ENCODE measurements around the gene HPSE.

The HPSE gene

DNA sequence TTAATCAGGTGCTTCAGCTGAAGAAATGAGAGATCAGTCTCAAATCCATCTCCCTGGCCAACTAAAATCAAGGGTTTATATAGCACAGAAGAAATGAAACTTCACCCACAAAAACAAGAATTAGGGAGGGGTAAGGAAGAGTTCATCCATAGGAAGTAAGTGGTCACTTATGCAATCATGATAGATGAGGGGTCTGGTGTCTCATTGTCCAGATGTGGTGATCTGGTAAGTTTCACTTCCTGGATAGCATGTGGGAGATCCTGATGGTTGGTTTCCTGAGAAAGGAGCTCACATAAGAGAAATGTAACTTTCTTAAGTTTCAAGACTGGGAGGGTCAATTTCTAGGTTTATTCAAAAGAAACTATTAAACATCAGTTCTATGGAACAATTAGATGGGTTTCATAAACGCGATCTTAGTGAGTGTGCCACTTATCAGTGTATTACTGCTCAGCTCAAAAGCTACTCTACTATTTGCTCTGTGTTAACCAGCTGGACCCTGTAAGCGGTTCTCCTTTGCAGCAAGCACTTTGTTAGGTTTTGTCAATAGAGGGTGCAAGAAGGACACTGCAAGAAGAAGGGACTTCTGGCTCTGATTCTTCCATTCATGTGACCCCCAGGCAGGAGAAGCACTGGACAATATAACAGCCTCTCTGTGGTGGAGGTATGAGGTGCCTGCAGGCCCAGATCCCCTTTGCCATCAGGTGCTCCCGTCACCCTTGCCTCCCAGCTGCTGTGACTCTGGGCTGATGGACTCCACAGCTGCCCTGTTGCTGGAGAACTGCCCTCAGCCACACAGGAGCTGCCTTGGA, 35.4 kb upstream of the HPSE start:
- H3K4me3 ChIP-seq (ENCODE audit: low read depth, low read length) = no peak overlapping the region
- H3K4me2 ChIP-seq (ENCODE audit: low read length) = no peak overlapping the region
- H2AFZ ChIP-seq (ENCODE audit: insufficient read depth, low read length, poor library complexity) = no peak overlapping the region
- H4K12ac ChIP-seq (ENCODE audit: low read depth, low read length) = no peak overlapping the region
- H4K91ac ChIP-seq (ENCODE audit: low read depth, low read length) = no peak overlapping the region
- H3K23ac ChIP-seq (ENCODE audit: low read length) = no peak overlapping the region
- H3K79me2 ChIP-seq (ENCODE audit: control insufficient read depth, insufficient read depth, low read length, poor library complexity) = no peaks in the 10 kb centered on the region
- no peak overlapping the region for H3K4ac ChIP-seq (ENCODE audit: low read depth, low read length)
- no peak overlapping the region for H3K27ac ChIP-seq (ENCODE audit: low read depth, low read length)
- no peaks in the 10 kb centered on the region for H3K4me1 ChIP-seq (ENCODE audit: control insufficient read depth in 1 of 2, insufficient read depth in 2 of 2, low read length in 2 of 2)
- no peaks in the 10 kb centered on the region for H3K79me1 ChIP-seq (ENCODE audit: low read length)
- no peak overlapping the region for H4K8ac ChIP-seq (ENCODE audit: low read depth, low read length)
- WGBS (ENCODE audit: extremely low coverage, insufficient coverage, insufficient read length) = no CpG with 5 or more reads among the region's 4 CpGs
- H3K36me3 ChIP-seq (ENCODE audit: control insufficient read depth in 1 of 2, insufficient read depth in 2 of 2, low read length in 2 of 2) = no peaks in the 10 kb centered on the region
- H3K9ac ChIP-seq (ENCODE audit: low read length) = peak overlapping the region; percentile 14
- H2BK12ac ChIP-seq (ENCODE audit: low read length) = no peak overlapping the region
- no peak overlapping the region for H3K14ac ChIP-seq (ENCODE audit: low read length)
- DNase-seq = no peak
- peaks cover 3% of the 10 kb centered on the region for H3K9me3 ChIP-seq (ENCODE audit: insufficient read depth, low read depth, low read length)
- H2AK5ac ChIP-seq (ENCODE audit: low read length) = no peak overlapping the region
- H2BK120ac ChIP-seq (ENCODE audit: insufficient read depth, low read length, poor library complexity) = no peak overlapping the region
- H3K27me3 ChIP-seq (ENCODE audit: insufficient read depth, low read length) = no peaks in the 10 kb centered on the region
- H2BK5ac ChIP-seq (ENCODE audit: low read depth, low read length, poor library complexity) = no peak overlapping the region
- no peak overlapping the region for H3K18ac ChIP-seq (ENCODE audit: low read length)

DNA sequence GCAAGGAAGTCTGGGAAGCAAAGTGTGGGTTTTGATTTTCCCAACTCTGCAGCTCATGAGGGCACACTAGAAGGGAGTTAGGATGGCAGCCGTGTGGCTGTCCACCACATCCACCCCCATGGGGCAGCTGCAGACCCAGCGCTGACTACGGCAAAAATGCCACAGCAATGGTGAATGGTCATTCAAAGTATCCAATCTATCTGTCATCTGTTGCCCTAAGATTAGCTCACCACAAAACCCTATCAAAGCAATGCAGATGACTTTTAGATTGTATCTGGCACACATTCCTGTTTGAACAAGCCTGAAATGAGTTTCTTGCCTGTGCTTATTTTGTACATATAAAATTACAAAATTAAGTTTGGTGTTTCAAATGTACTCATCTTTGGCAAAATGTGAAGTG, 29.7 kb upstream of the HPSE start:
- H3K79me2 ChIP-seq (ENCODE audit: control insufficient read depth, insufficient read depth, low read length, poor library complexity) = no peaks in the 10 kb centered on the region
- H3K14ac ChIP-seq (ENCODE audit: low read length) = no peak overlapping the region
- no peak overlapping the region for H3K4ac ChIP-seq (ENCODE audit: low read depth, low read length)
- H4K12ac ChIP-seq (ENCODE audit: low read depth, low read length) = no peak overlapping the region
- no peak overlapping the region for H3K4me2 ChIP-seq (ENCODE audit: low read length)
- no peak overlapping the region for H4K91ac ChIP-seq (ENCODE audit: low read depth, low read length)
- no peak overlapping the region for H2BK5ac ChIP-seq (ENCODE audit: low read depth, low read length, poor library complexity)
- H3K18ac ChIP-seq (ENCODE audit: low read length) = no peak overlapping the region
- no peaks in the 10 kb centered on the region for H3K27me3 ChIP-seq (ENCODE audit: insufficient read depth, low read length)
- no peak overlapping the region for H3K9ac ChIP-seq (ENCODE audit: low read length)
- no peaks in the 10 kb centered on the region for H3K36me3 ChIP-seq (ENCODE audit: control insufficient read depth in 1 of 2, insufficient read depth in 2 of 2, low read length in 2 of 2)
- H3K4me1 ChIP-seq (ENCODE audit: control insufficient read depth in 1 of 2, insufficient read depth in 2 of 2, low read length in 2 of 2) = peaks cover 0 to 3% of the 10 kb centered on the region in 2 experiments
- H4K8ac ChIP-seq (ENCODE audit: low read depth, low read length) = no peak overlapping the region
- H3K27ac ChIP-seq (ENCODE audit: low read depth, low read length) = no peak overlapping the region
- H3K79me1 ChIP-seq (ENCODE audit: low read length) = no peaks in the 10 kb centered on the region
- no peak overlapping the region for H2BK120ac ChIP-seq (ENCODE audit: insufficient read depth, low read length, poor library complexity)
- H3K23ac ChIP-seq (ENCODE audit: low read length) = no peak overlapping the region
- H3K4me3 ChIP-seq (ENCODE audit: low read depth, low read length) = no peak overlapping the region
- no peak overlapping the region for H2AFZ ChIP-seq (ENCODE audit: insufficient read depth, low read length, poor library complexity)
- H3K9me3 ChIP-seq (ENCODE audit: insufficient read depth, low read depth, low read length) = no peaks in the 10 kb centered on the region
- no peak overlapping the region for H2AK5ac ChIP-seq (ENCODE audit: low read length)
- no CpG with 5 or more reads among the region's 3 CpGs for WGBS (ENCODE audit: extremely low coverage, insufficient coverage, insufficient read length)
- peak in 1 of 2 donors; percentile 33 for DNase-seq
- no peak overlapping the region for H2BK12ac ChIP-seq (ENCODE audit: low read length)

DNA sequence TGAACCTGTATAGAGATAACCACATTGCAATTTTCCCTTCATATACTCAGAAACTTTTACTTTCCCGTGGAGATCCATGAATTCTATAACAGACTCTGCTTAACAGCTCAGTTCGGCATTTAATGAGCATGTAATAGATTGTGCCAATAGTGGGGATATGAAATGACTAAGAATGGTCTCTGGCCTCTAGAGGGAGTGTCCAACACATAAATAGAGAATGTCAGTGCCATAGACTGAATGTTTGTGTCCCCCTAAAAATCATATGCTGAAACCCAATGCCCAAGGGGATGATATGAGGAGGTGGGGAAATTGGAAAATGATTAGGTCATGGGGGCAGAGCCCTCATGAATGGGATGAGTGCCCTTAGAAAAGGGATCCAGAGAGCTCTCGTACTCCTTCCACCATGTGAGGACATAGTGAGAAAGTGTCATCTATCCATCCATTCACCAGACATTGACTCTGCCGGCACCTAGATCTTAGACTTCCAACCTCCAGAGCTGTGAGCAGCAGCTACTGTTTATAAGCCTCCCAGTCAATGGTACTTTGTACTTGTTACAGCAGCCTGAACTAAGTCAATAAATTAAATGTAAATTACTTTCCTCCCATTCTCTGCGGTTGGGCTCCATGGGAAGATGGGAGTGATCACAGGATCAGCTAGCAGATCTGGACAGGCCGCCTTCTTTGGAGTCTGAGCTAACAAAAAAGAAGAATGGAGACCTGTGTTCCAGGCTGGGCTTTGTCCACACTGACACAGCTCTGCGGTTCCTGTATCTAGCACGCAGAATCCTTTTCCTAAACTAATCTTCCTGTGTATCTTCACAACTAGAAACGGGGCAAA, 28.1 kb upstream of the HPSE start:
- no peak overlapping the region for H4K8ac ChIP-seq (ENCODE audit: low read depth, low read length)
- H3K14ac ChIP-seq (ENCODE audit: low read length) = no peak overlapping the region
- H2AFZ ChIP-seq (ENCODE audit: insufficient read depth, low read length, poor library complexity) = no peak overlapping the region
- no peaks in the 10 kb centered on the region for H3K79me1 ChIP-seq (ENCODE audit: low read length)
- H3K4ac ChIP-seq (ENCODE audit: low read depth, low read length) = no peak overlapping the region
- no CpG with 5 or more reads among the region's 9 CpGs for WGBS (ENCODE audit: extremely low coverage, insufficient coverage, insufficient read length)
- no peaks in the 10 kb centered on the region for H3K27me3 ChIP-seq (ENCODE audit: insufficient read depth, low read length)
- peak overlapping the region; percentile 52 for H2BK12ac ChIP-seq (ENCODE audit: low read length)
- peaks cover 0 to 3% of the 10 kb centered on the region in 2 experiments for H3K4me1 ChIP-seq (ENCODE audit: control insufficient read depth in 1 of 2, insufficient read depth in 2 of 2, low read length in 2 of 2)
- no peak overlapping the region for H2AK5ac ChIP-seq (ENCODE audit: low read length)
- H3K4me3 ChIP-seq (ENCODE audit: low read depth, low read length) = no peak overlapping the region
- peak in 1 of 2 donors; percentile 21 for DNase-seq
- H3K23ac ChIP-seq (ENCODE audit: low read length) = no peak overlapping the region
- H3K36me3 ChIP-seq (ENCODE audit: control insufficient read depth in 1 of 2, insufficient read depth in 2 of 2, low read length in 2 of 2) = no peaks in the 10 kb centered on the region
- no peak overlapping the region for H3K9ac ChIP-seq (ENCODE audit: low read length)
- no peak overlapping the region for H3K18ac ChIP-seq (ENCODE audit: low read length)
- H4K91ac ChIP-seq (ENCODE audit: low read depth, low read length) = no peak overlapping the region
- H4K12ac ChIP-seq (ENCODE audit: low read depth, low read length) = no peak overlapping the region
- H2BK5ac ChIP-seq (ENCODE audit: low read depth, low read length, poor library complexity) = no peak overlapping the region
- H3K9me3 ChIP-seq (ENCODE audit: insufficient read depth, low read depth, low read length) = no peaks in the 10 kb centered on the region
- no peak overlapping the region for H3K4me2 ChIP-seq (ENCODE audit: low read length)
- H2BK120ac ChIP-seq (ENCODE audit: insufficient read depth, low read length, poor library complexity) = no peak overlapping the region
- no peak overlapping the region for H3K27ac ChIP-seq (ENCODE audit: low read depth, low read length)
- no peaks in the 10 kb centered on the region for H3K79me2 ChIP-seq (ENCODE audit: control insufficient read depth, insufficient read depth, low read length, poor library complexity)

DNA sequence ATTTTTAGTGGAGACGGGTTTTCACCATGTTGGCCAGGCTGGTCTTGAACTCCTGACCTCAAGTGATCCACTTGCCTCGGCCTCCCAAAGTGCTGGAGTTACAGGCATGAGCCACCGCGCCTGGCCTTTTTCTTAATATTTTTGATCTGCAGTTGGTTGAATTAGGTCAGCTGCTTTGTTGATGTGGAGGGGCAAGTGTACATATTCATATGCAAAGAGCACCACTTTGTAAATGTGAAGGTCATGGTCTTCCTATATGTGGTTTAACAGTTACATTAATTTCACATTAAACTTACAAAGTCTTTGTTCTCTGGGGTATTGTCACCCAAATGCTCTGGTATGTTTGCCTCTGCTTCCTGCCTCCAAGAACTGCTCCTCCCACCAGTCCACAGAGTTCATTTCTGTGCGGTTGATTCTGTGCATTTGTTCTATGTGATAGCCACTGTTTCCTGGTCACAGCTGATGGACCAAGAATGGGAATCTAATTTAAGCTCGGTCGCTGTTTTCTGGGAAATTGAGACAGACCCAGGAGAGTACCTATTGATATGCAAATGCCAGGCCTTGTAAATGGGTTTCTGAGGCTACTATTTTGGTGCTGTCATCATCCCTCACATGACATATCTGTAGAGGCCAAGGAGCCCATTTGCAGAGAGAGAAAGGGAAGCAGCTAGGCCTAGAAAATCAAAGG, 26.9 kb upstream of the HPSE start:
- no peak overlapping the region for H2BK12ac ChIP-seq (ENCODE audit: low read length)
- no peak overlapping the region for H4K12ac ChIP-seq (ENCODE audit: low read depth, low read length)
- H3K18ac ChIP-seq (ENCODE audit: low read length) = no peak overlapping the region
- WGBS (ENCODE audit: extremely low coverage, insufficient coverage, insufficient read length) = no CpG with 5 or more reads among the region's 7 CpGs
- peaks cover under 1% of the 10 kb centered on the region for H3K79me1 ChIP-seq (ENCODE audit: low read length)
- no peak overlapping the region for H3K27ac ChIP-seq (ENCODE audit: low read depth, low read length)
- H3K14ac ChIP-seq (ENCODE audit: low read length) = no peak overlapping the region
- H3K23ac ChIP-seq (ENCODE audit: low read length) = no peak overlapping the region
- H3K9me3 ChIP-seq (ENCODE audit: insufficient read depth, low read depth, low read length) = no peaks in the 10 kb centered on the region
- H2AK5ac ChIP-seq (ENCODE audit: low read length) = no peak overlapping the region
- no peak overlapping the region for H2BK5ac ChIP-seq (ENCODE audit: low read depth, low read length, poor library complexity)
- H3K9ac ChIP-seq (ENCODE audit: low read length) = no peak overlapping the region
- H3K4ac ChIP-seq (ENCODE audit: low read depth, low read length) = no peak overlapping the region
- no peak overlapping the region for H2BK120ac ChIP-seq (ENCODE audit: insufficient read depth, low read length, poor library complexity)
- no peak overlapping the region for H3K4me3 ChIP-seq (ENCODE audit: low read depth, low read length)
- H3K79me2 ChIP-seq (ENCODE audit: control insufficient read depth, insufficient read depth, low read length, poor library complexity) = no peaks in the 10 kb centered on the region
- no peak overlapping the region for H3K4me2 ChIP-seq (ENCODE audit: low read length)
- H3K36me3 ChIP-seq (ENCODE audit: control insufficient read depth in 1 of 2, insufficient read depth in 2 of 2, low read length in 2 of 2) = no peaks in the 10 kb centered on the region
- DNase-seq = no peak
- no peak overlapping the region for H4K91ac ChIP-seq (ENCODE audit: low read depth, low read length)
- no peak overlapping the region for H2AFZ ChIP-seq (ENCODE audit: insufficient read depth, low read length, poor library complexity)
- no peaks in the 10 kb centered on the region for H3K27me3 ChIP-seq (ENCODE audit: insufficient read depth, low read length)
- no peak overlapping the region for H4K8ac ChIP-seq (ENCODE audit: low read depth, low read length)
- H3K4me1 ChIP-seq (ENCODE audit: control insufficient read depth in 1 of 2, insufficient read depth in 2 of 2, low read length in 2 of 2) = peaks cover 0 to 7% of the 10 kb centered on the region in 2 experiments

Measured in trophoblast cell (in vitro differentiated cells and primary cell).